Middle frontal gyrus (tissue), 1 donor: ENCODE results near the gene PSMD14.

ENCODE experiments used
- DNase-seq: peaks from one replicate; pipeline ENCODE4 v3.0.0-alpha.2; 2015; ENCODE audit warnings: low spot score; ENCODE audit errors: extremely low spot score

PSMD14 gene

GRCh38 chr2:161448431-161448830 is 140.2 kb downstream of the PSMD14 start:
- DNase-seq: no peak
